NCI-H128 (cell line): ENCODE measurements around the gene GIT2.
A peak's percentile ranks its signal among the peaks of the same experiment; 100 is the strongest.
"Not testable (repeated sequence)": the region's sequence is repeated elsewhere in the genome, so short reads cannot be mapped to it uniquely, and the experiment has no call there.

Experiments used
- DNase-seq: peaks from one replicate; lab custom pipeline; 2025; ENCODE audit not compliant: unreplicated experiment; lab: John Stamatoyannopoulos, UW

Gene GIT2

DNA sequence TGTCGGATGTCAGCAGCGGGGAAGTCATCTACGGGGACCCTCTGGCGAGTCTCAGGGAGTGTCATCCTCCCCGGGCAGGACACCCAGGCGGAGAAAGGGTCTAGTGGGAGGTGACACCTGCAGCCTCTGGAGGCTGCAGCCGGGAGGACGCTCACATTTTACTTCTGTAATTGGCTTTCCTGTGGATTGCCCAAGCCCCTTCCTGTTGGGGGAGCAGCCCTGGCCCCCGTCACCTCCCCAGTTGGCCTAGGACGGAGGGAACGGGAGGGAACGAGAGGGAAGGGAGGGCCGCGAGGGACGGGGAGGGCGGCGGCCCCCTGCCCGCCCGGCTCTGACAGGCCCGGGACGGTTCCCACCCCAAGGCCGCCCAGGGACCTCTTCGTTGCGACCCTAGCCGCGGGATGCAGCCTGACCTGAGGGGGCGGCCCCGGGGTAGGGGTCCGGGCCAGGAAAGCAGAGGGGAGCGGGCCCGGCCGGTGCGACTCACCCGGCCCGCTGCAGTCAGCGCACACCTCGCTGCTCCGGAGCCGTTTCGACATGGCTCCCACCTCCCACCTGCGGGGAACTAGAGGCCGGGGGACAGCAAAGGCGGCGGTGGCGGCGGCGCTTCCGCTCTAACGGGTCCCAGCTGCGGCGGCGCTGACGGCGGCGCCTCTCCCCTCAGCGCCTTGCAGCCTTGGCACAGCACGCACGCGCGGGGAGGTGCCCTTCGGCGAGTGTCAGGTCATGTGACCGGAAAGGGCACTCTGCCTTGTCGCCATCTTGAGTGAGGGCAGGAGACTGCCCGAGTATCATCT, at the start of gene GIT2:
Gene GIT2 (minus strand): TSS at position 683 of the 797 bp plus-strand sequence. CDS start 144 bp downstream, at position 539.
- peak; percentile 89 for DNase-seq

- DNase-seq, result no peak
Observed at GRCh38 chr12:110042264-110042663, 46.1 kb upstream of the GIT2 start.

DNA sequence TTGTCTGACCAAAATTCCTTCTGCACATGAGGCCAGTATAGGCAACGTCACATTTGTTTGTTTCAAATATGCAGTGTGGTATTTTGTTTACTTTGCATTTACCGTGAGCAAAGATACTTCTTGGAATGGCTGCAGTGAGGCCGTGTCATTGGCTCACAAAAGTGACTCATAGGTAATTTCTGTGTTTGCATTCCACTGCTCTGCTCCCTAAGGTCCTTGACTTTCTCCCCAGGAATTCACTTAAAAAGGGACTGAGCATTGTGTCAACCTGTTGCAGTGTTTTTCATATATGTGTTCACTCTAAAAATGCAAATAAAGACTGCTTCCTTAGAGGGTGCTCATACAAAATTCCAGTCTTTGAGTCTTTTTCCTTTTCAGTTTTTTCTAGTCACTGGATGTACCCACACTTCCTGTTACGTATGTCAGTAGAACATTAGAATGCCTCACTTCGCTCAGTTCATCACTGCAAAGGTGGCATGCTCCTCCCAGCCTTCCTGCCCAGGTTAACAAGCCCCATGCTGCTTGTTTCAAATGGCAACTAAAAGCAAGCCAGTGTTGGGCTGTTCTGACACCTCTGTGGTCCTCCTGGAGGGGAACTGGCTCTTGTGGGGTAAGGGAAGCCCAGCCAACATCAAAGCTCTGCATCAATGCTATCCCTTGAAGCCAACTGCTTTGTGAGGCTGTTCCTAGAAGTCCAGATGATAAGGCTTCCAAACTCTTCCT, 43.1 kb upstream of the GIT2 start:
- no peak for DNase-seq

DNA sequence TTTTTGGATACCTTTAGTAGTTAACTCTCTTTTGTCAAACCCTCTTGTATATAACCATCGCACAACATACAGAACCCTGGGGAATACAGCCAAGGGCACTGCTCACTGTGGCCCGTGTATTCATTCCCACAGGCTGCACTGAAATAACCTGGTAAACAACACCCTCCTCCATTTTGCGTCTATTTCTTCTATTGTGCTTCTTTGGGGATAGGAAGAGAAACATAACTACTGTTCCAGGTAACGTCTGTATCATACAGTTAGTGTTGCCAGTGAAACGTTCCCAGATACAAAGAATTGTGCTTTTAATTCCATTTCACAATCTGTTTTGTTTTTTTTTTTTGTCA, 42.5 kb upstream of the GIT2 start:
- no peak for DNase-seq

GRCh38 chr12:110037315-110037714, 41.1 kb upstream of the GIT2 start:
- no peak for DNase-seq

DNA sequence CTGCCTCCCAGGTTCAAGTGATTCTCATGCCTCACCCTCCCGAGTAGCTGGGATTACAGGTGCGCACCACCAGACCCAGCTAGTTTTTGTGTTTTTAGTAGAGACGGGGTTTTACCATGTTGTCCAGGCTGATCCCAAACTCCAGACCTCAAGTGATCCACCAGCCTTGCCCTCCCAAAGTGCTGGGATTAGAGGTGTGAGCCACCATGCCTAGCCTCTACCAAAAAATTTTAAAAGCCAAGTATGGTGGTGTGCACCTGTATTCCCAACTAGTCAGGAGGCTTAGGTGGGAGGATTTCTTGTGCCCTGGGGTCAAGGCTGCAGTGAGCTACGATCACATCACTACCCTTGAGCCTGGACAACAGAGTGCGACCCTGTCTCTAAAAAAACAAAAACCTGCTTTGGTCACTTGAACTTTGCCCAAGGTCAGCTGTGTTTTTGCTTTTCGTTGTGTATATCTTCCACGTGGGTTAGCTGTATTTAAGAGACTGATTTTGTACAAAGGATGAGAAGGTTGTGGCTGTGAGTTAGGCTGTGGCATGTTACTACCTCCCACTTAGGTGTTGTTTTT, 39.5 kb upstream of the GIT2 start:
- DNase-seq, result no peak

DNA sequence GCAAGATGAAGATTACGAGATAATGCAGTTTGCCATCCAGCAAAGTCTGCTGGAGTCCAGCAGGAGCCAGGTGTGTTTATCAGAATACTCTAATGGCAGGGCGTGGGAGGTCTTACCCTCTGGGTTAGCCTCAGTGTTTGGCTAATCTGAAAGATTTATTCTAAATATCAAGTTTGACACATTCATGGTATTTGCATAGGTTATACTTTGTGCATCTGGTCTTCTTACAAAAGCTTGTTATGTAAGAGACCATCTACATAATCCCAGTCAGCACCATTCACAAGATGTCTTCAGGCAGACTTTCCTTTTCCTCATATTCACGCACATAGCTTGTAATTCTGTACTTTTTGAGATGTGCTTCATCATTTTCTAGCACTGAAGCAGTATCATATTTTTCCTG, 37.7 kb upstream of the GIT2 start:
- no peak for DNase-seq

- DNase-seq, result no peak
Observed at GRCh38 chr12:110029290-110029815, 33.2 kb upstream of the GIT2 start.

DNA sequence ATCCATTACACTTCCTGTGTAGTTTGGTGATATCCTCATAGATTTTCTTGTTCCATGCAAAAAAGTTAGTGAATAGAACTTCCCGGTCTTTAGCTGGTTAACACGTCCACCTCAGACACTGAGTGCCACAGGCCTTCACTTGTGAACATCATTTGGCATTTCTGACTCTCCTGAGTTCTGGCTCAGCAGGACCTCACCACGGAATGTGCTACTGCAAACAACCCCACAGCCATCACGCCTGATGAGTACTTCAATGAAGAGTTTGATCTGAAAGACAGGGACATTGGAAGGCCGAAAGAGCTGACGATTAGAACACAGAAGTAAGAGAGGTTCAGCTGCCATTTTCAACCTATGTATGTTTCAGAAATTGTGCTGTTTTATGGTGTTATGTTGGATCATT, 32.2 kb upstream of the GIT2 start:
- DNase-seq, result no peak

- no peak for DNase-seq
Observed at GRCh38 chr12:110024051-110024450, 27.9 kb upstream of the GIT2 start.

DNA sequence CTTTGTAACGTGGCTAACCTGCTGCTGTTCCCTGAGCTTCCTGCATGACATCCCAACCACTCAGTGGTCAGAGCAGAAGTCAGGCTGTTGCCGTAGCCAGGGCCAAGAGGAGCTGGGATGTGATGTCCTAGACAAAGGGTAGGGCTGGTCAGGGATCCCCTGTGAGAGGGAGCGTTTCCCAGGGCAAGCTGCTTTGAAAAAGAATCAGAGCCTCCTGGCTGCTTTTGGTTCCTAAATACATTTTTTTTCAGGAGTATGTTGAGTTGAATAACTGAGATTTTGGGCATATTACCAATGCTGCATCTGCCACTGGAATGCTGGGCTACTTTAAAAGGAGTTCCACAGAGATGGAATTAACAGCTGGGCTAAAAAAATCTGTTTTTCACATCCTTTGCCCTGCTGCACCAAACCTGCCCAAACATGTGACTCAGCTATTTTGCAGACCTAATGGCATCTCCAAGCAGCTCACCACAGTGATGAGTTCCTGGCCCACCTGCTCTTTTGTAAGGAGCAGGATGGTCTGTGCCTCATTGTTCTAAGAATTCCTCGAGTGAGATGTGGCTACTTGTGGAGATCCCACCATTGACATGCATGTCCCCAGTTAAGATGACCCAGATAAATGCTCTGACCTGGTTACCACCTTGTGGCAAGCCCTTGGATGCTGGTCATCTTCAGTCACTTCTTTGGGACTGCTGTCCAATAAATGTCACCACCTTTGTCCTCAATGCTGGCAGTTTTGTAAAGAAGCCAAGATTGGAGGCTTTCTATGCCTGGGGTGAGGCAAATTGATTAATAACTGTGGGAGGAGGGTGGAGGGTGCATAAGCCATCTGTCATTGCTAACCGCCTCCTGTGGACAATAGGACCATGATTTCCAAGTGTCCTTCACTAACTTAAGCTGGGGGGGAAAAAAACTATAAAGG, 27.2 kb upstream of the GIT2 start:
- no peak for DNase-seq

GRCh38 chr12:110020956-110021355, 24.8 kb upstream of the GIT2 start:
- no peak for DNase-seq

GRCh38 chr12:110015132-110015531, 19.0 kb upstream of the GIT2 start:
- DNase-seq, result no peak

DNA sequence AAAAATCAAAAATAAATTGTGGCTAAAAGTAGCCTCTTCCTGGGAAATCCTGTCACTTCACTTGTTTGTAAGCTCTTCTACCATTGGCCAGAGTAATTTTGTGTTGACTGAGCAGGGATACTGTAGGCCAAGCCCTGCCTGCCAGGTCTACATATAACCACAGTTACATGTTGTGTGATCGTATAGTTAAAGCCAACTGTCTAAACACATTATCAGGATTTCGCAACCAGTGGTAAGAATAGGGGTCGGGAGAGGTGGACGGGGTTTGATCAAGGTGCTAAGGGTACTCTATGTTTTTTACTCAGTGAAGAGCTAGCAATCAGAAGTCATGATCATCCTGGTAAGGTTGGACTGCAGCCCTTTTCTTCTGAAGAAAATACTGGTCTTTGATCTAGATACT, 16.5 kb upstream of the GIT2 start:
- no peak for DNase-seq

- no peak for DNase-seq
Observed at GRCh38 chr12:110012137-110012536, 16.0 kb upstream of the GIT2 start.

GRCh38 chr12:110010853-110011723, 14.9 kb upstream of the GIT2 start:
- no peak for DNase-seq

GRCh38 chr12:110008681-110009398, 12.7 kb upstream of the GIT2 start:
- DNase-seq, result not testable (repeated sequence)

- no peak for DNase-seq
Observed at GRCh38 chr12:110007881-110008280, 11.7 kb upstream of the GIT2 start.

- DNase-seq, result no peak
Observed at GRCh38 chr12:110006115-110006514, 9.9 kb upstream of the GIT2 start.
